PC-9 (cell line): ENCODE measurements around the gene ABTB1. TPM values are rescaled to one million over a fixed set of nuclear protein-coding genes. Genes with fewer than 3 reads are reported as not detected.
"Not testable (repeated sequence)": the region's sequence is repeated elsewhere in the genome, so short reads cannot be mapped to it uniquely, and the experiment has no call there.

Experiments
- BruUV-seq: library from RNA; stranded (reverse); fragments of 400-500 nt; replicated peaks from 2 replicates; lab custom pipeline; 2021; lab: Mats Ljungman, UMichigan
- CTCF ChIA-PET: fragments of 300-600 bp; sonication (Branson Sonifier 250); formaldehyde crosslinking; loops from one replicate; lab custom pipeline; 2022; ENCODE audit warnings: antibody characterized with exemption; lab: Charles Lee
- POLR2A ChIA-PET: fragments of 300-600 bp; sonication (Branson Sonifier 250); formaldehyde crosslinking; loops from one replicate; lab custom pipeline; 2022; ENCODE audit warnings: antibody characterized with exemption; ENCODE audit not compliant: unreplicated experiment; lab: Charles Lee
- DNase-seq, 2 experiments: peaks; one replicate each; pipeline versions ENCODE4 v3.0.0 to v3.0.0-alpha.2; 2015 to 2022; ENCODE audit warnings: mixed read lengths in 1 of 2
- H2AFZ ChIP-seq: fragments of 200-600 bp; sonication (generic); 2 replicates; pipeline ENCODE4 v1.8.1; 2017; ENCODE audit warnings: antibody characterized with exemption
- H3F3A ChIP-seq: fragments of 200-600 bp; sonication (generic); 2 replicates; pipeline ENCODE4 v1.8.1; 2017; ENCODE audit warnings: antibody characterized with exemption, mild to moderate bottlenecking, low read depth; ENCODE audit not compliant: insufficient read depth
- H3K27ac ChIP-seq: fragments of 200-600 bp; sonication (generic); 2 replicates; pipeline ENCODE4 v1.6.1; 2016; ENCODE audit warnings: mixed run types
- H3K27me3 ChIP-seq: fragments of 200-600 bp; sonication (generic); 2 replicates; pipeline ENCODE4 v1.6.1; 2016; ENCODE audit warnings: low read depth, mixed run types; ENCODE audit not compliant: insufficient read depth
- H3K36me3 ChIP-seq: fragments of 200-600 bp; sonication (generic); 2 replicates; pipeline ENCODE4 v1.6.1; 2016; ENCODE audit warnings: low read depth, mixed run types
- H3K4me1 ChIP-seq: fragments of 200-600 bp; sonication (generic); replicated peaks from 2 replicates; pipeline ENCODE4 v1.6.1; 2016; ENCODE audit warnings: mixed run types; ENCODE audit not compliant: insufficient read depth
- H3K4me2 ChIP-seq: fragments of 200-600 bp; sonication (generic); 2 replicates; pipeline ENCODE4 v1.6.1; 2017; ENCODE audit warnings: mixed run types
- H3K4me3 ChIP-seq: fragments of 200-600 bp; sonication (generic); 2 replicates; pipeline ENCODE4 v1.6.1; 2016; ENCODE audit warnings: mixed run types
- H3K79me2 ChIP-seq: fragments of 200-600 bp; sonication (generic); 2 replicates; pipeline ENCODE4 v1.6.1; 2017; ENCODE audit warnings: low read depth, mixed run types
- H3K9me2 ChIP-seq: fragments of 200-600 bp; sonication (generic); 2 replicates; pipeline ENCODE4 v1.8.1; 2017; ENCODE audit warnings: mild to moderate bottlenecking; ENCODE audit not compliant: insufficient read depth
- H3K9me3 ChIP-seq: fragments of 200-600 bp; sonication (generic); 2 replicates; pipeline ENCODE4 v1.8.1; 2016; ENCODE audit warnings: low read depth; ENCODE audit not compliant: insufficient read depth
- H4K20me1 ChIP-seq: fragments of 200-600 bp; sonication (generic); 2 replicates; pipeline ENCODE4 v1.8.1; 2017; ENCODE audit not compliant: insufficient read depth
- EZH2 ChIP-seq: fragments of 200-600 bp; sonication (generic); IDR thresholded peaks from 2 replicates; pipeline ENCODE4 v1.8.0; 2017; ENCODE audit warnings: antibody characterized with exemption, low read depth
- intact Hi-C: fragments of 100-400 bp; cut with micrococcal nuclease; formaldehyde crosslinking; loops from one replicate; pipeline ENCODE4 v1.10.0; 2022; ENCODE audit not compliant: unreplicated experiment
- total RNA-seq: library from RNA; stranded (reverse); gene quantifications from 2 replicates; pipeline ENCODE4 v1.2.3, GENCODE V29; 2021
- TF ChIP-seq, protein P1 (sequence below): fragments of 200-600 bp; sonication (generic); conservative IDR thresholded peaks from 2 replicates; pipeline ENCODE4 v1.6.1; 2017; ENCODE audit warnings: mixed run types, antibody characterized with exemption, mild to moderate bottlenecking, moderate library complexity

ABTB1 gene
- total RNA-seq, 1 experiment from 2014 or later = 39.1 TPM

DNA sequence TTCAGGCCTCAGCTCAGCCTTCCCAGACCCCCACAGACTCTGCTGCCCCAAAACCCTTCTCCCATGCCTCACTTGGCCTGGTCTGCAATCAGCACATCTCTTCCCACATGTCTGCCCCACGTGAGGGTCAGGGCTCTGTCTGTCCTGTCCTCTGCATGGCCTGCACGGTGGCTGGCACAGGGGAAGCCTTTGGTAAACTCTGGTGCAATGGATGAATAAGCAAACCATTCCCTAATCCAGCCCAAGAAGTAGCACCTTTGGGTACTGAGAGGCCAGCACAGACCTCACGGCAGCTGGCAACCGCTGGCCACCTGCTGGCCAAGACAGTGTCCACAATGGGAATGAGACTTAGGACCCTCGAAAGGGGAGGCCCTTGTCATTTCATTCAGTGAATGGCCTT, 27.7 kb downstream of the ABTB1 start:
- Histone ChIP-seq H3K4me1 (no peaks in the 10 kb centered on the region), H3K9me3 (no peaks in the 10 kb centered on the region), H3K27me3 (no peaks in the 10 kb centered on the region), H4K20me1 (no peaks in the 10 kb centered on the region), H3K79me2 (no peaks in the 10 kb centered on the region), H2AFZ (no peak overlapping the region), H3K4me2 (no peak overlapping the region), H3F3A (0 out of 2 replicates have a peak, but pooled peaks cover 5% of the 10 kb centered on the region), H3K36me3 (no peaks in the 10 kb centered on the region), H3K4me3 (no peak overlapping the region), H3K9me2 (no peaks in the 10 kb centered on the region), H3K27ac (no peak overlapping the region)
- BruUV-seq = no TSS peak
- CTCF ChIA-PET = no interaction called here
- TF ChIP-seq, protein P1, sequence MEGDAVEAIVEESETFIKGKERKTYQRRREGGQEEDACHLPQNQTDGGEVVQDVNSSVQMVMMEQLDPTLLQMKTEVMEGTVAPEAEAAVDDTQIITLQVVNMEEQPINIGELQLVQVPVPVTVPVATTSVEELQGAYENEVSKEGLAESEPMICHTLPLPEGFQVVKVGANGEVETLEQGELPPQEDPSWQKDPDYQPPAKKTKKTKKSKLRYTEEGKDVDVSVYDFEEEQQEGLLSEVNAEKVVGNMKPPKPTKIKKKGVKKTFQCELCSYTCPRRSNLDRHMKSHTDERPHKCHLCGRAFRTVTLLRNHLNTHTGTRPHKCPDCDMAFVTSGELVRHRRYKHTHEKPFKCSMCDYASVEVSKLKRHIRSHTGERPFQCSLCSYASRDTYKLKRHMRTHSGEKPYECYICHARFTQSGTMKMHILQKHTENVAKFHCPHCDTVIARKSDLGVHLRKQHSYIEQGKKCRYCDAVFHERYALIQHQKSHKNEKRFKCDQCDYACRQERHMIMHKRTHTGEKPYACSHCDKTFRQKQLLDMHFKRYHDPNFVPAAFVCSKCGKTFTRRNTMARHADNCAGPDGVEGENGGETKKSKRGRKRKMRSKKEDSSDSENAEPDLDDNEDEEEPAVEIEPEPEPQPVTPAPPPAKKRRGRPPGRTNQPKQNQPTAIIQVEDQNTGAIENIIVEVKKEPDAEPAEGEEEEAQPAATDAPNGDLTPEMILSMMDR = no peak
- TF ChIP-seq EZH2 = no peak
- POLR2A ChIA-PET = interaction anchor here (0.6 kb wide), 1 partner anchor 214 kb away, joined by 3 read pairs; no protein-coding TSS in a partner anchor
- intact Hi-C loops = no loop called here
- DNase-seq = no peak

- H3K27me3 ChIP-seq = no peaks in the 10 kb centered on the region
- BruUV-seq = no TSS peak
- no peak overlapping the region for H2AFZ ChIP-seq
- TF ChIP-seq, protein P1 = no peak
- no peak for TF ChIP-seq EZH2
- no peaks in the 10 kb centered on the region for H3K79me2 ChIP-seq
- no peak overlapping the region for H3K4me3 ChIP-seq
- no peaks in the 10 kb centered on the region for H3K9me2 ChIP-seq
- H3F3A ChIP-seq = 0 out of 2 replicates have a peak, but pooled peaks cover 5% of the 10 kb centered on the region
- no peaks in the 10 kb centered on the region for H3K36me3 ChIP-seq
- DNase-seq = no peak
- no peaks in the 10 kb centered on the region for H3K9me3 ChIP-seq
- no peak overlapping the region for H3K27ac ChIP-seq
- CTCF ChIA-PET = no interaction called here
- H3K4me1 ChIP-seq = no peaks in the 10 kb centered on the region
- no peaks in the 10 kb centered on the region for H4K20me1 ChIP-seq
- intact Hi-C loops = no loop called here
- no peak overlapping the region for H3K4me2 ChIP-seq
- POLR2A ChIA-PET = no interaction called here
Observed at GRCh38 chr3:127701280-127701911, 28.6 kb downstream of the ABTB1 start.

GRCh38 chr3:127702151-127702578, 29.4 kb downstream of the ABTB1 start:
- H3F3A ChIP-seq = 0 out of 2 replicates have a peak, but pooled peaks cover 2% of the 10 kb centered on the region
- intact Hi-C loops = no loop called here
- no peak overlapping the region for H3K4me3 ChIP-seq
- H3K4me1 ChIP-seq = no peaks in the 10 kb centered on the region
- ChIA-PET POLR2A (no interaction called here), CTCF (no interaction called here)
- BruUV-seq = no TSS peak
- no peaks in the 10 kb centered on the region for H3K79me2 ChIP-seq
- H3K4me2 ChIP-seq = no peak overlapping the region
- H3K9me3 ChIP-seq = no peaks in the 10 kb centered on the region
- no peaks in the 10 kb centered on the region for H3K27me3 ChIP-seq
- H4K20me1 ChIP-seq = no peaks in the 10 kb centered on the region
- H3K27ac ChIP-seq = no peak overlapping the region
- H3K9me2 ChIP-seq = no peaks in the 10 kb centered on the region
- DNase-seq = no peak
- no peak overlapping the region for H2AFZ ChIP-seq
- TF ChIP-seq EZH2 = no peak
- TF ChIP-seq, protein P1 = no peak
- H3K36me3 ChIP-seq = no peaks in the 10 kb centered on the region

DNA sequence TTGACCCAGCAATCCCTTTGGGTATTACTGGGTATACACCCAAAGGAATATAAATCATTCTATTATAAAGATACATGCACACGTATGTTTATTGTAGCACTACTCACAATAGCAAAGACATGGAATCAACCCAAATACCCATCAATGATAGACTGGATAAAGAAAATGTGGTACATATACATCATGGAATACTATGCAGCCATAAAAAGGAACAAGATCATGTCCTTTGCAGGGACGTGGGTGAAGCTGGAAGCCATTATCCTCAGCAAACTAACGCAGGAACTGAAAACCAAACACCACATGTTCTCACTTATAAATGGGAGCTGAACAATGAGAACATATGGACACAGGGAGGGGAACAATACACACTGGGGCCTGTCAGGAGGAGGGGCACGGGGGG, 32.1 kb downstream of the ABTB1 start:
- CTCF ChIA-PET, H3K4me2 ChIP-seq, intact Hi-C loops, POLR2A ChIA-PET, BruUV-seq, DNase-seq, H3K4me3 ChIP-seq, H3K9me3 ChIP-seq, H3K27ac ChIP-seq, H2AFZ ChIP-seq, H3K27me3 ChIP-seq, H3K4me1 ChIP-seq, H4K20me1 ChIP-seq, H3K9me2 ChIP-seq, H3K79me2 ChIP-seq, H3F3A ChIP-seq, H3K36me3 ChIP-seq: not testable (repeated sequence)
